ENCODE results near the gene MYNN.

The MYNN gene

GRCh38 chr3:169764882-169765612, 8.1 kb upstream of the MYNN start, which contains the start of gene TERC (continued):
- 0 out of 2 replicates have a peak, but pooled peaks have one; percentile 33 for TF ChIP-seq ZFHX2 (tag by site-specific recombination; conservative IDR thresholded peaks at IDR 0.05)
- TF ChIP-seq ZNF677 (tag by site-specific recombination; IDR thresholded peaks at IDR 0.05) = no peak
- TF ChIP-seq, protein P1, sequence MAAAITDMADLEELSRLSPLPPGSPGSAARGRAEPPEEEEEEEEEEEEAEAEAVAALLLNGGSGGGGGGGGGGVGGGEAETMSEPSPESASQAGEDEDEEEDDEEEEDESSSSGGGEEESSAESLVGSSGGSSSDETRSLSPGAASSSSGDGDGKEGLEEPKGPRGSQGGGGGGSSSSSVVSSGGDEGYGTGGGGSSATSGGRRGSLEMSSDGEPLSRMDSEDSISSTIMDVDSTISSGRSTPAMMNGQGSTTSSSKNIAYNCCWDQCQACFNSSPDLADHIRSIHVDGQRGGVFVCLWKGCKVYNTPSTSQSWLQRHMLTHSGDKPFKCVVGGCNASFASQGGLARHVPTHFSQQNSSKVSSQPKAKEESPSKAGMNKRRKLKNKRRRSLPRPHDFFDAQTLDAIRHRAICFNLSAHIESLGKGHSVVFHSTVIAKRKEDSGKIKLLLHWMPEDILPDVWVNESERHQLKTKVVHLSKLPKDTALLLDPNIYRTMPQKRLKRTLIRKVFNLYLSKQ (tag by site-specific recombination; IDR thresholded peaks at IDR 0.05; ENCODE audit: borderline replicate concordance) = no peak
- TF ChIP-seq, protein P2, sequence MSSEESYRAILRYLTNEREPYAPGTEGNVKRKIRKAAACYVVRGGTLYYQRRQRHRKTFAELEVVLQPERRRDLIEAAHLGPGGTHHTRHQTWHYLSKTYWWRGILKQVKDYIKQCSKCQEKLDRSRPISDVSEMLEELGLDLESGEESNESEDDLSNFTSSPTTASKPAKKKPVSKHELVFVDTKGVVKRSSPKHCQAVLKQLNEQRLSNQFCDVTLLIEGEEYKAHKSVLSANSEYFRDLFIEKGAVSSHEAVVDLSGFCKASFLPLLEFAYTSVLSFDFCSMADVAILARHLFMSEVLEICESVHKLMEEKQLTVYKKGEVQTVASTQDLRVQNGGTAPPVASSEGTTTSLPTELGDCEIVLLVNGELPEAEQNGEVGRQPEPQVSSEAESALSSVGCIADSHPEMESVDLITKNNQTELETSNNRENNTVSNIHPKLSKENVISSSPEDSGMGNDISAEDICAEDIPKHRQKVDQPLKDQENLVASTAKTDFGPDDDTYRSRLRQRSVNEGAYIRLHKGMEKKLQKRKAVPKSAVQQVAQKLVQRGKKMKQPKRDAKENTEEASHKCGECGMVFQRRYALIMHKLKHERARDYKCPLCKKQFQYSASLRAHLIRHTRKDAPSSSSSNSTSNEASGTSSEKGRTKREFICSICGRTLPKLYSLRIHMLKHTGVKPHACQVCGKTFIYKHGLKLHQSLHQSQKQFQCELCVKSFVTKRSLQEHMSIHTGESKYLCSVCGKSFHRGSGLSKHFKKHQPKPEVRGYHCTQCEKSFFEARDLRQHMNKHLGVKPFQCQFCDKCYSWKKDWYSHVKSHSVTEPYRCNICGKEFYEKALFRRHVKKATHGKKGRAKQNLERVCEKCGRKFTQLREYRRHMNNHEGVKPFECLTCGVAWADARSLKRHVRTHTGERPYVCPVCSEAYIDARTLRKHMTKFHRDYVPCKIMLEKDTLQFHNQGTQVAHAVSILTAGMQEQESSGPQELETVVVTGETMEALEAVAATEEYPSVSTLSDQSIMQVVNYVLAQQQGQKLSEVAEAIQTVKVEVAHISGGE (tag by site-specific recombination; conservative IDR thresholded peaks at IDR 0.05; ENCODE audit: low read depth) = peak; percentile 92
- 0 out of 2 replicates have a peak, but pooled peaks have one; percentile 30 for TF ChIP-seq ZNF449 (tag by site-specific recombination; IDR thresholded peaks at IDR 0.05)
- no peak for TF ChIP-seq ZNF148 (tag by site-specific recombination; IDR thresholded peaks at IDR 0.05; ENCODE audit: borderline replicate concordance)
- TF ChIP-seq, protein P3, sequence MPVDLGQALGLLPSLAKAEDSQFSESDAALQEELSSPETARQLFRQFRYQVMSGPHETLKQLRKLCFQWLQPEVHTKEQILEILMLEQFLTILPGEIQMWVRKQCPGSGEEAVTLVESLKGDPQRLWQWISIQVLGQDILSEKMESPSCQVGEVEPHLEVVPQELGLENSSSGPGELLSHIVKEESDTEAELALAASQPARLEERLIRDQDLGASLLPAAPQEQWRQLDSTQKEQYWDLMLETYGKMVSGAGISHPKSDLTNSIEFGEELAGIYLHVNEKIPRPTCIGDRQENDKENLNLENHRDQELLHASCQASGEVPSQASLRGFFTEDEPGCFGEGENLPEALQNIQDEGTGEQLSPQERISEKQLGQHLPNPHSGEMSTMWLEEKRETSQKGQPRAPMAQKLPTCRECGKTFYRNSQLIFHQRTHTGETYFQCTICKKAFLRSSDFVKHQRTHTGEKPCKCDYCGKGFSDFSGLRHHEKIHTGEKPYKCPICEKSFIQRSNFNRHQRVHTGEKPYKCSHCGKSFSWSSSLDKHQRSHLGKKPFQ (tag by site-specific recombination; IDR thresholded peaks at IDR 0.05) = no peak
- no peak for TF ChIP-seq ZNF558 (tag by site-specific recombination; IDR thresholded peaks at IDR 0.05)
- TF ChIP-seq ZNF433 (tag by site-specific recombination; IDR thresholded peaks at IDR 0.05; ENCODE audit: low read depth) = no peak
- no peak for TF ChIP-seq PRDM4 (tag by site-specific recombination; IDR thresholded peaks at IDR 0.05)
- TF ChIP-seq YY2 (tag by site-specific recombination; IDR thresholded peaks at IDR 0.05) = no peak
- no peak for TF ChIP-seq SCRT1 (tag by site-specific recombination; IDR thresholded peaks at IDR 0.05; ENCODE audit: borderline replicate concordance)
- TF ChIP-seq ZNF169 (tag by site-specific recombination; IDR thresholded peaks at IDR 0.05) = no peak
- TF ChIP-seq EGR2 (tag by site-specific recombination; IDR thresholded peaks at IDR 0.05; ENCODE audit: low read depth) = peak; percentile 43; the same call in 1 of the 2 replicates
- no peak for TF ChIP-seq ZNF354C (tag by site-specific recombination; IDR thresholded peaks at IDR 0.05; ENCODE audit: borderline replicate concordance, low read depth)
- TF ChIP-seq PRDM1 (tag by site-specific recombination; IDR thresholded peaks at IDR 0.05) = peak; percentile 78
- no peak for TF ChIP-seq TCF7L2 (IDR thresholded peaks at IDR 0.05; ENCODE audit: borderline replicate concordance, low read depth, low read length)
- peak; percentile 77 for TF ChIP-seq PATZ1 (tag by site-specific recombination; IDR thresholded peaks at IDR 0.05)
- TF ChIP-seq, protein P4, sequence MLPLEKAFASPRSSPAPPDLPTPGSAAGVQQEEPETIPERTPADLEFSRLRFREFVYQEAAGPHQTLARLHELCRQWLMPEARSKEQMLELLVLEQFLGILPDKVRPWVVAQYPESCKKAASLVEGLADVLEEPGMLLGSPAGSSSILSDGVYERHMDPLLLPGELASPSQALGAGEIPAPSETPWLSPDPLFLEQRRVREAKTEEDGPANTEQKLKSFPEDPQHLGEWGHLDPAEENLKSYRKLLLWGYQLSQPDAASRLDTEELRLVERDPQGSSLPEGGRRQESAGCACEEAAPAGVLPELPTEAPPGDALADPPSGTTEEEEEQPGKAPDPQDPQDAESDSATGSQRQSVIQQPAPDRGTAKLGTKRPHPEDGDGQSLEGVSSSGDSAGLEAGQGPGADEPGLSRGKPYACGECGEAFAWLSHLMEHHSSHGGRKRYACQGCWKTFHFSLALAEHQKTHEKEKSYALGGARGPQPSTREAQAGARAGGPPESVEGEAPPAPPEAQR (tag by site-specific recombination; IDR thresholded peaks at IDR 0.05) = no peak
- TF ChIP-seq ZSCAN16 (tag by site-specific recombination; IDR thresholded peaks at IDR 0.05) = no peak
- no peak for TF ChIP-seq ZNF311 (tag by site-specific recombination; IDR thresholded peaks at IDR 0.05; ENCODE audit: borderline replicate concordance)
